ENCODE measurements around the gene RIMS3.
"Not testable (repeated sequence)": the region's sequence is repeated elsewhere in the genome, so short reads cannot be mapped to it uniquely, and the experiment has no call there.

RIMS3 gene

GRCh38 chr1:40651138-40651857 is 14.2 kb downstream of the RIMS3 start:
- no peak for DNase-seq

- DNase-seq: no peak
Observed at GRCh38 chr1:40650075-40650474, 15.4 kb downstream of the RIMS3 start.

DNA sequence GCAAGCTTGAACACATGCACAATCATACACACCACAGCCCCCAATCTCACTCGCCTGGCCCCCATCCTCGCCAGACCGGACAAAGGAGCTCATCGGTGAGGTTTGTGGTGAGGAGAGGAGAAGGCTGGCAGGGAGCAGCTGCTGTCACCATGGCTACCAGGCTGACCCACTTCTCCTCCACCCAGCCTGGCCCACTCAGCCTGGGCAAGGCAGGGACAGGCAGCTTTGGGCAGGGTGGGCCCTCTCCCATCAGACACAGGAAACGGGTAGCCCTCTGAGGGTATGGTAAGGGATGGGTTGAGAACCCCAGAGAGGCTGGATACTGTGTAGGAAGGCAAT is 15.9 kb downstream of the RIMS3 start:
- no peak for DNase-seq

DNA sequence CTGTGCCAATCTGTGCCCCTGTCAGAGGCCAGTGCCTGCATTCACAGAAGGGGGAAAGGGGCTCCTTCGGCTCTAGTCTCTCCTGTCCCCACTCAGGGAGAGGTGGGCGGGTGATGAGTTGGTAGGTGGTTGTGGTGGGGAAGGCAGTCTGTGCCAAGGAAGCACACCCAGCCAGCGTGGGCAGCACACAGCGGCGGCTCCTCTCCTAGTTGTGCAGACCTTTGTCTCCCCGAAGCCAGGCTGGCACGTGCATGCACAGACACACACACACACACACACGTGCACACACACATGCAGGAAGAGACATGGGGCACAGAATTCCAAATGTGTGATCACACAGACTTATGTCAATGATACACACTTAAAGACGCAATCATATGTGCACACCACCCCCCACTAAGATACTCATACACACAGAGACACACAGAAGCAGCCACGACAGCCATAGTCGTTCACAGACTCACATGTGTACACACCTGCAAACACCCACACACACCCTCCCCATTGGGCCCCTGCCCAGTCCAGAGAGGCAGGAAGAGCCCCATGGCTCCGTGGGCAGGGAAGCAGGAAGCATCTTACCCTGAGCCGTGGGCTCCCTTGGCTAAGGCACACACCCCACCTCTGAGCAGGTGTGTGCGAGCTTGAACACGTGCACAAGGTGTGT is 16.4 kb downstream of the RIMS3 start:
- DNase-seq: no peak

DNA sequence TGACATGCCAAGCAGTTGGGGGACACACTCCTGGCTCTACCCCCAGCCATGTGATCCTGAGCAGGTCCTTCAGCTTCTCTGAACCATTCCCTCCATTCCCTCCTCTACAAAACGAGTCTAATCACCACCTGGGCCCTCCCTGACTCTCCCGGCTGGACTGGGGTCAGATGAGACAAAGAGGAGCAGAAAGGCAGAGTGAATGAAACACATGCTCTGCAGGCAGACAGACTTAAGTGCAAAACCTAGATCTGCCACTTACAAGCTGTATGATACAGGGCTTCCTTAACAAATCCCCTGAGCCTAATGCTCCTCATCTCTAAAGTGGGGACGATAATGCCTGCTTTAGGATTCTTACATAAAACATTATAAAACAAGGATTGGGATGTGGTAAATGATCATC is 17.3 kb downstream of the RIMS3 start:
- DNase-seq: no peak

GRCh38 chr1:40646315-40646714 is 19.2 kb downstream of the RIMS3 start:
- no peak for DNase-seq

DNA sequence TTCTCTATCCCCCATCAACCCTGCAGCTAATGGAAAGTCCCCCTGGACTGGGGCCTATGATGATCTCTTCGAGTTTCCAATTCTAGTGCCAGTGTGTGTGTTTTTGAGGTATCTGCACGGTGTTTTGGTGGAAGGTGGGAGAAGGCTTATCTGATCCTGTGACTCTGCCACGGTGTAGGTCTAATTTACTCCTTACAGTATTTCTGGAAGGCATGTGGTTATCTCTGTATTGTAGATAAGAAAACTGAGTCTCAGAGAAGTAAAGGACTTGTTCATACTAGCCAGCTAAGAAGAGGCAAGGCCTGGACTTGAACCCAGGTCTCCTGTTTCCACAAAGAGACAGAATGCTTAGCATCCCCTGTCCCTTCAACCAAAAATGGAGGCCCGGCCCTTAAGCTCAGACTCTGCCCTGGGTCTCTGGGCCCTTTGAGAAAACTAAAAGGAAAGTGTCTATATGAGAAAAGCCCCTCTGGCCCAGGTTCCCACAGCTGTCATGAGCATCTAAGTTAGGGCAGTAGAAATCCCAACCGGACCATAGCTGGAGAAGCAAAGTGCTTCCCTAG is 20.3 kb downstream of the RIMS3 start:
- DNase-seq: no peak

DNA sequence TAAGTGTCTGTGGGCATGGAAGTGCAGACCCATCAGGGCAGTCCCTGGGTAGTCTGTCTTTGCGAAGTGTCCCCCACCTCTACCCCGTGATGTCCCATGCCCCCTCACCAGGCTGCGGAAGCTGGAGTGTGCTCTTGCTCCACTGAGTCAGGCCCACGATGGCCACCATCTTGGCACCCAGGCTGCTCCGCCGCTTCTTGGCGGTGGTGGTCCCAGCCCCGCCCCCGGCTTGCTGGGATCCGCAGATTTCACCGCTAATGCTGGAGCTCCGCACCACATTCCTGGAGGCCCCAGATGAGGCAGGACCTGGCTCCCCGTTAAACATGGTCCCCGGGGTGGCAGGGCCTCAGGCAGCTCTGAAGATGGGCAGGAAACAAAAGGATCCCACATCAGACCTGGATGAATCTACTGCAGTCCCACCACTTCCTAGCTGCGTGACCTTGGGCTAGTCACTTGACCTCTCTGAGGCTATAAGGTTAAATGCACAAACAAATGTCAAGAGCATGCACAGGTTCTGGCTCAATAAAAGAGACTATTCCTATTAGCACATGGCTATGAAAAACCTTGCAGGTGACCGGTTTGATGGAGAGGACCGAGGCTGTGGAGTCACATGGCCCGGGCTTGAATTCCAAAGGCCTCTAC is 23.8 kb downstream of the RIMS3 start:
- DNase-seq: no peak

DNA sequence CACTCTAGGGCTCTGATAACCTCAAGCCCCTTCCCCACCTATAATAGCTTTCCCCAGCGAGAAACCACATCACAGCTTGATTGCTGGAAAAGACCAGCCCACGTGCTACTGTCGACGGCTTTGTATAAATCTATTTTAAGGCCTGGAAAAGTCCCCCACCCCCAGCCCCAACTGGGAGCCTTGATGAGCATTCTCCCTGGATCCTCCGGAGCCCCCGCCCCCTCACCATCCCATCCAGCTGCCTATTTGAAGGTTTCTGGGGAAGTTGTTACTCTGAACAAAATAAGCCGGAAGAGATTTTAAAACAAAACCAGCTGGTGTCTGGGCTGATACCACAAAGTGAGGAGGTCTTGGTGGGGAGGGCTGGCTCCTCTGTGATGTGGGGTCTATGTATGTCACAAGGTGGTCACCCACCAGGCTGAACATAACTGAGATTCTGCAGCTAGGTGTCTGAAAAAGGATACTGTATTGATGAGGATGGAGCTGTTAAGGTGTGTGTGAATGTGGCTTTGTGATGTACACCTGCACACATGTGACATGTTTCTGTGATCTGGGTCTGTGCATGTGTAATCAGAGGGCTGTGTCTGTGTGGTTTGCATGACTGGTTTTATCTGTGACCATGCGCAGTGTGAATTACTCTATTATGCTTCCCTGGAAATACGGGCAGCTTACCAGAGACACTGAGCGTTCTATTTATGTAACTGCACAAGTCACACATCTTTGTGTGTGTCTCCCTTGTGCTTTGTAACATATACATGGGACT is 25.0 kb downstream of the RIMS3 start:
- no peak for DNase-seq

DNA sequence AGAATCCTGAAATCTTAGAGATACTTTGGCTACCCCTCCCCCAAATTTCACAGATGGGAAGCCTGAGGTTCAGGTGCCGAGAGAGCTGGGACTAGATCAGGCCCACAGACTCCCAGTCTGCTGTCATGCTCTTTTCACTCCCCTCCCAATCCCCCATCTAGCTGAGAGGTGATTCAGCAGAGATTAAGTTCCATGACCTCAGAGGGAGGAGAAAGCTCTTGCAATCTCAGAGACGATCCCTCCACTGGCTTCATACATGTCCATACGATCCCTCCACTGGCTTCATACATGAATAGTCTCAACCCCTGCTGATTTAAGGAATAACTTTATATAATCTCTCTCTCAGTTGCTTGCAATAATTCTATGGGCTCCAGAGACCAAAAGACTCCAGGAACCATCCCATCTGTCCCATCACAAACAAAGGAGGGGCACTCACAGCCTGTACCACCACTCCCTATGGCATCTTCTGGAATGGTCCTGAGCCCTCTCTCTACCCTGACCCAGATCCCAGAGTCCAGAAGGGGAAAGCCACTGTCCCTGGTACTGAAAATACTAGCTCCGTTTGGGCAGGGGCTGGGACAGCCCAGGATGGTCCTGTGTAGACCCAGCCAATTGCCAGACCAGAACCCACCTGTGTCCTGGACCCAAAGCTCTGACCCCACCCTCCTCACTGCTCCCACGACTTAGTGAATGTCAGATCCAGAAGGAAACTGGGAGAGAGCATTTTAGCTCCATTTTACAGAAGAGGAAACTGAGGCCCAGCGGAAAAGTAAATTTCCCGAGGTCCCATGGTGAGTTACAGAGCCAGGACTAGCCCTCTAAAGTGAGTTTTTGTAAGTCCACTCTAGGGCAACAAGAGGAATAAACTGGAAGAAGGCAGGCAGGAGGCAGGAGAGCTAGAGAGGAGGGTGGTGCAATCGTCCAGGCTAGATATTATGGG is 27.1 kb downstream of the RIMS3 start:
- DNase-seq: no peak

DNA sequence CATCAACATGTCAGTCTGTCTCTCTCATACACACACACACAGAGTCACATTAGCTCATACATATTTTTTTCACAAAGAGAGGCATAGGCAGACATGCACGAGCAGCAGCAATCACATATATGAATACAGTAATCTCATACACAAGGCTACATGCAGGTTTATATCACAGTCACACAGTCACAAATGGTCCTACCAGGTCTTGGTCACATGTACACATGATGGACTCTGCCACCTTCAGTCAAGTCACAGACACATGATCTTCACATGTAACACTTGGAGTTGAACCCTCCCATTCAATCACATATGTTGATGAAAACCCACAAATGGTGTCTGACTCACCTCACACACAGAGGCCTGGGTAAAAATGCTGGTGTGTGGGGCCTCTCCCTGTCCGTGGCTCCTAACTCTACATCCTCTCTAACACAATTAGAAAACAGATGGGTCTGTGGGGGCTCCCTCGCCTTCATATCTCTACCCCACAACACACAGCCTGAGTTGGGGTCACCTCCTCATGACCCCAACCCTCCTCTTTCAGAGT is 27.9 kb downstream of the RIMS3 start:
- DNase-seq: no peak

DNA sequence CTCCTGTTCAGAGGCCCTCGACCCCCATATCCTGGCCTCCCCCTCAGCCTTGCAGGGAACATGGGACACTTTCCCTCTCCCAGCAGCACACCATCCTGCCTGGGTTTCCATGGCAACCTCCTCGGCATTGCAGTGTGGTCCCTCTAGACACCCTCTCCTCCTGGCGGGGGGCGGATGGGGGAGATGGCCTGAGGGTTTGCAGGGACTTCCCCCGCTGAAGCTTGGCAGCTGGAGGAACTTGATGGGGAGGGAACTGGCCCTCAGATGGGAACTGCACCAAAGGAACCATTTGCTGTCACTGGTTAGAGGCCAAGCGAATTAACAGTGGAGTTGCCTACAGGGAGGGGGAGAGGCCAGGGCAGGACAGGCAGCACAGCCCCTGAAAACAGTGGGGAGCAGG is 28.7 kb downstream of the RIMS3 start:
- DNase-seq: no peak

GRCh38 chr1:40635763-40636500 is 29.6 kb downstream of the RIMS3 start:
- no peak for DNase-seq

DNA sequence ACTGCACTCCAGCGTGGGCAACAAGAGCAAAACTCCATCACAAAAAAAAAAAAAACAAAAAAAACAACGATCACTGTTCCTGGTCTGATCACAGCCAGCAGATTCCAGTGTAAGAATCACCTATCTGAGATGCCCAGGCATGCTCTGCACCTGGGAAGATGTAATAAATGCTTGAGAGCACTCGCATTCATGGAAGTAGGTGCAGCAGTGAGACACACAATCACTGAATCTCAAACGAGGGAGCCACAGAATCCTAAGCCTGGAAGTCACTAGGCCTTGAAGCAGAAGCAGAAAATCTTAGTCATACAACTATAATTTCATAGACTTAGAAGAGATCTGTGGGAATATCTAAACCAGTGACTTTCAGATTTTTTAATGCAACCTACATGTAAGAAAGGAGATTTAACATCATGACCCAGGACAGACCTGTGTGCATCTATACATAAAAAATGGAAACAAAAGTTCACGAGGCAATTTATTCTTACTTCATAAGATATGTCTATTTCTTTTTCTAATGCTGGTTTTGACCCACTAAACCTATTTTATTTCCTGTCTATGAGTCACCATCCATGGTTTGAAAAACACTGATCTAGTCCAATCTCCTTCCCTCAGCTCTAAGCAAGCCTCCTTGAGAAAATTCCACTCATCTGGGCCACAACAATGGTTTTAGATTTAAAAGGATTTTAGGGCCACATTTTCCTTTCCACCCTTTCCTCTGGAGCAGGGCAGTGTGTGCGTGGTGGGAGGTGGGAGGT is 30.4 kb downstream of the RIMS3 start:
- DNase-seq: no peak

DNA sequence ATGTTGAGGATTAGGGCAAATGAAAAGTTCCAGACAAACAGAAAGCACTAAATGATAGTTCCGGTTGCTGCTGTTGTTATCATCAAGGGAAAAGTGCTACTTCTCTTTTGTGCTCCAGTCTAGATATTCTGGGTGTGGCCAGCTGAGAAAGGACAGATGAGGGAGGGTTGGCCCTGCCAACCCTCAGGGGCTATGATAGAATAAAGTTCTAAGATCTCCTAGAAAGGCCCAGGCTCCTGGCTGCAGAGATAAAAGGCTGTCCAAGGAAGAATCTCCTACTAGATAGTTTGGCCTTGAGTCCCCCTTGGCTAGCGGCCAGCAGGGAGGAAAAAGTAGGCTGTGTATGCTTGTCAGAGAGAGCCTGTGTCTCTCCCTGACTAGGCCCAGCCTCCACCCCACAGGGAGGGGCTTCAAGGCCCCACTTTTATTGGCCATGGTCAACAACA is 31.5 kb downstream of the RIMS3 start:
- DNase-seq: no peak

DNA sequence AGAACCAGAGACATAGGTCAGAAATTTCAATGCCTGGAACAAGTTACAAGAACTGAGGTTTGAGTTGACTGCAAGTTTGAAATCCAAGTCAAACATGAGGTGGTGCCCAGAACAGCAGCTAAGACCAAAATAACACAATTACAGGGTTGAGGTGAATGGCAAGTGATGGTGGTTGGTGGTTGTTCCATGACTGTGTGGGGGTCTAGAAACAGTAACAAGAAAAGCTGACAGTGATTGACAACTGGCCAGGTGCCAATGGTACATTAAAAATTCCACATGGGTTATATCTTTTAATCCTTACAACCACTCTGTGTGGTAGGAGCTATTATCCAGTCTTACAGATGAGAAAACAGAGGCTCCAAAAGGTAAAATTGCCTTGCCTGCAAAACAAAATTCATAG is 32.0 kb downstream of the RIMS3 start:
- DNase-seq: no peak

DNA sequence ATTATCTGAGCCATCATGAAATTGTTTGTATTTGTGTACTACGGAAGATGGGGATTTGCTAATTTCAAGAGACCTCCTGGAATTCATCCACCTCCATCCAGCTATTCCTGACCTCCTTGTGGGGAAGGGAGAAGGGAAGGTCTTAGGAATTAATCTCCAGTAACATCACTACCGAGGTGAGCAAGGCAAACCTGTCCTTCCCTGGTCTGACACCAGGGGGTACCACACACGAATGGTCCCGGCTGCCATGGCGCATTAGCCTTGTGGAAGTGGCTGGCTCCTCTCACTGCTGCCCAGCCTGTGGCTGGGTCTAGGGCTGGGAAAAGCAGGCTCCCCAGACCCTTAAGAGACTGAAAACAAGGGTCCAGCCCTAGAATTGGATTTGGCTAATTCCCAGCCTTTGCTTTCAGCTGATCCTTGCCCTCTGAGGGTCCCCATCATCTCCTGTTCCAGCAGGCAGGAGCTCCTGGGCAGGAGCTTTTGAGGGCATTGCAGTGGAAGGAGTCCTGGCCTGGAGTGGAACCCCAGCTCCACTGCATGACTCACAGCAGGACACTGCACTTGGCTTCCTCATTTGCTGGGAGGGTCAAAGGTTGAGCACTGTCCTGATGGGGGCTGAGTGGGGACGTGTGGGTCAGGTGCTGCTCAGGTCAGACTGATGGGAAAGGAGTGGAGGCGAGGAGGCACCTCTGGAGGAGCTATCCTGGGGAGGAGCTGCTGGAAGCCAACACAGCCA is 34.8 kb downstream of the RIMS3 start:
- no peak for DNase-seq

GRCh38 chr1:40629546-40629945 is 35.9 kb downstream of the RIMS3 start:
- DNase-seq: not testable (repeated sequence)

DNA sequence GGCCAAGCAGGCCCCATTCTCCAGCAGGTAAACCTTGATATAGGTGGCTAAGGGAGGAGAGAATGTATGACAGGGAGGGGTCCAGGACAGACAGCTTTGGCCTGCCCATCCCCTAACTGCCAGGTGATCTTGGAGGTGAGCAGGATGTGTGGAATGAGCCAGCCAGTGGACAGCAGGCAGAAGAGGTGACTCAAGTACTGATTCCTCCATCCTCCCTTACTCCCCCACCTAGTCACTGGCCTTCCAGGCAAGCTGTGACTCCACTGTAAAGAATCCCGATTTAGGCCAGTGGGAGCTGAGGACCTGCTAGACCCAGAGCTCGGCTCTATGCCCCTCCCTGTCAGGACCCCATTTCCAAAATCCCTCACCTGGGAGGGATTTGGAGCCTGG is 36.6 kb downstream of the RIMS3 start:
- DNase-seq: no peak

Data from activated CD8-positive, alpha-beta memory T cell treated with anti-CD3 and anti-CD28 coated beads, Interleukin-2, amount 50 U/mL, for 48 hours (primary cell).